Neural cell (in vitro differentiated cells): ENCODE measurements around the gene GGCT. TPM values are rescaled to one million over a fixed set of nuclear protein-coding genes. Genes with fewer than 3 reads are reported as not detected.

Experiments used
- H2AFZ ChIP-seq: fragments of 200-600, 300-800 bp; sonication (generic), shearing (Covaris generic); 2 replicates; pipeline ENCODE4 v1.6.0; 2014; ENCODE audit warnings: low read depth, mild to moderate bottlenecking, antibody characterized with exemption, low read length, moderate library complexity
- H3F3A ChIP-seq: fragments of 200-600 bp; shearing (Covaris generic); 2 replicates; pipeline ENCODE4 v1.6.1; 2016; ENCODE audit warnings: mild to moderate bottlenecking, moderate library complexity, mixed read lengths, antibody characterized with exemption, low read length; ENCODE audit not compliant: insufficient read depth, poor library complexity, severe bottlenecking
- H3K27ac ChIP-seq: fragments of 200-600, 300-800 bp; sonication (generic), shearing (Covaris generic); 2 replicates; pipeline ENCODE4 v1.5.1; 2014; ENCODE audit warnings: mild to moderate bottlenecking, low read length, moderate library complexity
- H3K27me3 ChIP-seq: fragments of 300-800, 200-600 bp; sonication (generic), shearing (Covaris generic); 2 replicates; pipeline ENCODE4 v1.6.0; 2014; ENCODE audit warnings: mild to moderate bottlenecking, low read depth, low read length, moderate library complexity; ENCODE audit not compliant: insufficient read depth
- H3K36me3 ChIP-seq: fragments of 300-800, 200-600 bp; sonication (generic), shearing (Covaris generic); 2 replicates; pipeline ENCODE4 v1.5.1; 2014; ENCODE audit warnings: mild to moderate bottlenecking, antibody characterized with exemption, low read length, moderate library complexity; ENCODE audit not compliant: insufficient read depth
- H3K4me2 ChIP-seq: fragments of 300-800, 200-600 bp; sonication (generic), shearing (Covaris generic); 2 replicates; pipeline ENCODE4 v1.6.0; 2014; ENCODE audit warnings: mild to moderate bottlenecking, low read length
- H3K4me3 ChIP-seq: fragments of 300-800, 200-600 bp; sonication (generic), shearing (Covaris generic); 2 replicates; pipeline ENCODE4 v1.5.1; 2014; ENCODE audit warnings: mild to moderate bottlenecking, low read length, moderate library complexity
- H3K79me2 ChIP-seq: fragments of 200-600 bp; shearing (Covaris generic); replicated peaks from 2 replicates; pipeline ENCODE4 v1.6.0; 2014; ENCODE audit warnings: mild to moderate bottlenecking, low read length, moderate library complexity; ENCODE audit not compliant: insufficient read depth
- H3K9ac ChIP-seq: fragments of 300-800, 200-600 bp; sonication (generic), shearing (Covaris generic); 2 replicates; pipeline ENCODE4 v1.6.1; 2016; ENCODE audit warnings: mild to moderate bottlenecking, low read length, mixed read lengths
- H3K9me2 ChIP-seq: fragments of 200-600 bp; shearing (Covaris generic); 2 replicates; pipeline ENCODE4 v1.6.1; 2016; ENCODE audit warnings: mild to moderate bottlenecking, low read length, mixed read lengths; ENCODE audit not compliant: insufficient read depth
- H3K9me3 ChIP-seq: fragments of 200-600, 300-800 bp; sonication (generic), shearing (Covaris generic); 2 replicates; pipeline ENCODE4 v1.6.1; 2016; ENCODE audit warnings: mild to moderate bottlenecking, mixed run types, low read length, moderate library complexity, mixed read lengths
- H4K20me1 ChIP-seq: fragments of 200-600 bp; shearing (Covaris generic); 2 replicates; pipeline ENCODE4 v1.6.1; 2016; ENCODE audit warnings: mild to moderate bottlenecking, mixed run types; ENCODE audit not compliant: insufficient read depth
- CTCF ChIP-seq: fragments of 450-650 bp; IDR thresholded peaks from 2 replicates; pipeline ENCODE4 v1.5.1; 2014; ENCODE audit warnings: antibody characterized with exemption, mild to moderate bottlenecking, moderate library complexity; ENCODE audit not compliant: poor library complexity, severe bottlenecking
- EP300 ChIP-seq: fragments of 450-650 bp; conservative IDR thresholded peaks from 2 replicates; pipeline ENCODE4 v1.6.1; 2014; ENCODE audit warnings: antibody characterized with exemption, mild to moderate bottlenecking, moderate library complexity; ENCODE audit not compliant: poor library complexity, severe bottlenecking
- EZH2 ChIP-seq: fragments of 200-600, 300-800 bp; shearing (Covaris generic), sonication (generic); IDR thresholded peaks from 2 replicates; pipeline ENCODE4 v1.6.1; 2014; ENCODE audit warnings: antibody characterized with exemption, low read length, borderline replicate concordance, mild to moderate bottlenecking; ENCODE audit not compliant: insufficient read depth, poor library complexity, severe bottlenecking
- MXI1 ChIP-seq: fragments of 450-650 bp; conservative IDR thresholded peaks from 2 replicates; pipeline ENCODE4 v1.6.1; 2014; ENCODE audit warnings: antibody characterized with exemption, mild to moderate bottlenecking; ENCODE audit not compliant: poor library complexity, severe bottlenecking
- POLR2AphosphoS5 ChIP-seq: IDR thresholded peaks from 2 replicates; pipeline ENCODE4 v1.6.1; 2012
- RAD21 ChIP-seq: fragments of 450-650 bp; conservative IDR thresholded peaks from 2 replicates; pipeline ENCODE4 v1.6.1; 2014; ENCODE audit warnings: antibody characterized with exemption, mild to moderate bottlenecking, moderate library complexity
- REST ChIP-seq: IDR thresholded peaks from 2 replicates; pipeline ENCODE4 v1.6.1; 2012; ENCODE audit warnings: borderline replicate concordance
- SMC3 ChIP-seq: fragments of 450-650 bp; conservative IDR thresholded peaks from 2 replicates; pipeline ENCODE4 v1.6.1; 2014; ENCODE audit warnings: antibody characterized with exemption, mild to moderate bottlenecking, moderate library complexity; ENCODE audit not compliant: poor library complexity
- TAF1 ChIP-seq: IDR thresholded peaks from 2 replicates; pipeline ENCODE4 v1.6.1; 2012; ENCODE audit warnings: low read depth
- polyA plus RNA-seq: library from polyadenylated mRNA; depleted of rRNA; stranded (reverse); fragments of >200 nt; gene quantifications from 2 replicates; pipeline ENCODE4 v1.2.3, GENCODE V29; 2014

GGCT gene
- polyA plus RNA-seq, 1 donor from 2014 or later, result 39.8 TPM

GRCh38 chr7:30470163-30470770 lies 34.4 kb downstream of the GGCT start:
- Histone ChIP-seq H3K9me3 (no peaks in the 10 kb centered on the region), H3K27me3 (no peaks in the 10 kb centered on the region), H3F3A (no peaks in the 10 kb centered on the region), H3K9ac (no peak overlapping the region), H3K27ac (no peak overlapping the region), H3K4me2 (no peak overlapping the region), H3K9me2 (no peaks in the 10 kb centered on the region), H2AFZ (no peak overlapping the region), H3K4me3 (no peak overlapping the region), H3K79me2 (no peaks in the 10 kb centered on the region), H3K36me3 (no peaks in the 10 kb centered on the region), H4K20me1 (no peaks in the 10 kb centered on the region)
- TF ChIP-seq CTCF, result no peak
- TF ChIP-seq EP300, result no peak
- no peak for TF ChIP-seq REST

GRCh38 chr7:30469303-30469702 lies 35.3 kb downstream of the GGCT start:
- H3F3A ChIP-seq, result no peaks in the 10 kb centered on the region
- no peaks in the 10 kb centered on the region for H3K79me2 ChIP-seq
- H4K20me1 ChIP-seq, result no peaks in the 10 kb centered on the region
- H3K27me3 ChIP-seq, result no peaks in the 10 kb centered on the region
- no peak overlapping the region for H3K9ac ChIP-seq
- no peaks in the 10 kb centered on the region for H3K36me3 ChIP-seq
- H3K4me2 ChIP-seq, result no peak overlapping the region
- H3K27ac ChIP-seq, result no peak overlapping the region
- H3K4me3 ChIP-seq, result no peak overlapping the region
- no peak overlapping the region for H2AFZ ChIP-seq
- no peaks in the 10 kb centered on the region for H3K9me3 ChIP-seq
- H3K9me2 ChIP-seq, result no peaks in the 10 kb centered on the region
- TF ChIP-seq MXI1 (no peak), EZH2 (no peak), TAF1 (no peak), EP300 (no peak), POLR2AphosphoS5 (no peak), REST (no peak), CTCF (peak; percentile 49), RAD21 (peak; percentile 25), SMC3 (peak; percentile 40)
